Fibroblast of lung (primary cell): ENCODE results near the gene ING1. TPM values are rescaled to one million over a fixed set of nuclear protein-coding genes. Genes with fewer than 3 reads are reported as not detected.

Experiments used
- DNase-seq, 2 donors: peaks; one replicate each; pipeline versions ENCODE4 v3.0.0 to v3.0.0-alpha.2; 2010; ENCODE audit warnings: low read depth in 2 of 2
- H2AFZ ChIP-seq: 2 replicates; pipeline ENCODE4 v1.5.1; 2012; ENCODE audit warnings: low read length, control low read depth, inconsistent platforms
- H3K27ac ChIP-seq: 2 replicates; pipeline ENCODE4 v1.5.1; 2011; ENCODE audit warnings: low read length, control low read depth; ENCODE audit not compliant: insufficient read depth
- H3K27me3 ChIP-seq: 2 replicates; pipeline ENCODE4 v1.5.1; 2011; ENCODE audit warnings: mild to moderate bottlenecking, low read length; ENCODE audit not compliant: control insufficient read depth, insufficient read depth
- H3K36me3 ChIP-seq: 2 replicates; pipeline ENCODE4 v1.5.1; 2011; ENCODE audit warnings: low read length; ENCODE audit not compliant: control insufficient read depth, insufficient read depth
- H3K4me1 ChIP-seq: 2 replicates; pipeline ENCODE4 v1.5.1; 2011; ENCODE audit warnings: low read length; ENCODE audit not compliant: control insufficient read depth, insufficient read depth; ENCODE audit errors: extremely low read depth
- H3K4me2 ChIP-seq: 2 replicates; pipeline ENCODE4 v1.5.1; 2011; ENCODE audit warnings: low read length, control low read depth; ENCODE audit not compliant: insufficient read depth; ENCODE audit errors: extremely low read depth
- H3K4me3 ChIP-seq, 4 experiments: fragments of 200-600 bp in 1 of 4; sonication (generic) in 1 of 4; replicated peaks in 1 of 4; 2 replicates each; pipeline ENCODE4 v1.5.1; 2011 to 2016; ENCODE audit warnings: low read length in 4 of 4, low read depth in 3 of 4, mild to moderate bottlenecking in 3 of 4, control low read depth in 2 of 4, inconsistent platforms in 1 of 4, mixed read lengths in 1 of 4; ENCODE audit not compliant: insufficient read depth in 1 of 4; ENCODE audit errors: control extremely low read depth in 1 of 4
- H3K79me2 ChIP-seq: 2 replicates; pipeline ENCODE4 v1.5.1; 2012; ENCODE audit warnings: mild to moderate bottlenecking, low read length, inconsistent platforms; ENCODE audit not compliant: control insufficient read depth, insufficient read depth
- H3K9ac ChIP-seq: 2 replicates; pipeline ENCODE4 v1.5.1; 2011; ENCODE audit warnings: mild to moderate bottlenecking, low read length, control low read depth; ENCODE audit not compliant: insufficient read depth
- H3K9me3 ChIP-seq: 2 replicates; pipeline ENCODE4 v1.5.1; 2012; ENCODE audit warnings: low read depth, low read length; ENCODE audit not compliant: control insufficient read depth, insufficient read depth
- H4K20me1 ChIP-seq: 2 replicates; pipeline ENCODE4 v1.5.1; 2011; ENCODE audit warnings: low read length; ENCODE audit not compliant: control insufficient read depth, insufficient read depth; ENCODE audit errors: extremely low read depth
- EZH2 ChIP-seq: IDR thresholded peaks from 2 replicates; pipeline ENCODE4 v1.5.1; 2012; ENCODE audit warnings: low read length, control low read depth, mild to moderate bottlenecking; ENCODE audit errors: missing control alignments
- polyA plus RNA-seq, 2 donors: library from polyadenylated mRNA; depleted of rRNA in 1 of 2; stranded (reverse) in 1 of 2; unstranded in 1 of 2; fragments of >200 nt; gene quantifications; 2 replicates each; pipeline ENCODE4 v1.2.1, GENCODE V29; 2011 to 2012; ENCODE audit warnings: missing spikeins in 1 of 2
- total RNA-seq: library from RNA; depleted of rRNA; stranded (reverse); fragments of >200 nt; gene quantifications from 2 replicates; pipeline ENCODE4 v1.2.1, GENCODE V29; 2014
- TF ChIP-seq, protein P1 (sequence below), 2 donors: IDR thresholded peaks in 1 of 2; conservative IDR thresholded peaks in 1 of 2; 1 replicate in 1 of 2; 2 replicates in 1 of 2; pipeline ENCODE4 v1.5.1; 2011 to 2012; ENCODE audit warnings: low read length in 2 of 2, control low read depth in 1 of 2, inconsistent platforms in 1 of 2, low read depth in 1 of 2, mild to moderate bottlenecking in 1 of 2

Gene ING1
- total and polyA plus RNA-seq, 2 donors (not counting 1 experiment from before 2014, with no cell fraction given): 7.9 to 13.0 TPM

DNA sequence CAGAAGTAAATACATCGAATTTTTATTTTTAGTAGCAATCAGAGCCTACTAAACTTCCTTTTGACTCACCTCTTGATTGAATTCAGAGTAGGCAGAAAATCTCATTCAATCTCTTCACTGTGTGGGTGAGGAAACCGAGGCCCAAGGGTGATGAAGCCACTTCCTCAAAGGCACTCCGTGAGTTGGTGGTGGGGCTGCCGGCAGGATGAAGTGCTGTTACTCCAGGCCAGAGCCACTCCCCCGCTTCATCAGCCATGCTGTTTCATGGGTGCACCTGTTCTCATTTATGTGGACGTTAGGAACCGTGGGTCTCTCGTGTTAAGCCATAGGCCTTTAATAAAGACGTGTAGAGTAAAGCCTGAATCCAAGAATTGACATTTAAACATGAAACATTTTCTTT, 13.2 kb downstream of the ING1 start:
- peaks cover 1% of the 10 kb centered on the region for H3K79me2 ChIP-seq
- no peaks in the 10 kb centered on the region for H4K20me1 ChIP-seq
- H3K36me3 ChIP-seq: no peaks in the 10 kb centered on the region
- TF ChIP-seq EZH2: no peak
- TF ChIP-seq, protein P1, sequence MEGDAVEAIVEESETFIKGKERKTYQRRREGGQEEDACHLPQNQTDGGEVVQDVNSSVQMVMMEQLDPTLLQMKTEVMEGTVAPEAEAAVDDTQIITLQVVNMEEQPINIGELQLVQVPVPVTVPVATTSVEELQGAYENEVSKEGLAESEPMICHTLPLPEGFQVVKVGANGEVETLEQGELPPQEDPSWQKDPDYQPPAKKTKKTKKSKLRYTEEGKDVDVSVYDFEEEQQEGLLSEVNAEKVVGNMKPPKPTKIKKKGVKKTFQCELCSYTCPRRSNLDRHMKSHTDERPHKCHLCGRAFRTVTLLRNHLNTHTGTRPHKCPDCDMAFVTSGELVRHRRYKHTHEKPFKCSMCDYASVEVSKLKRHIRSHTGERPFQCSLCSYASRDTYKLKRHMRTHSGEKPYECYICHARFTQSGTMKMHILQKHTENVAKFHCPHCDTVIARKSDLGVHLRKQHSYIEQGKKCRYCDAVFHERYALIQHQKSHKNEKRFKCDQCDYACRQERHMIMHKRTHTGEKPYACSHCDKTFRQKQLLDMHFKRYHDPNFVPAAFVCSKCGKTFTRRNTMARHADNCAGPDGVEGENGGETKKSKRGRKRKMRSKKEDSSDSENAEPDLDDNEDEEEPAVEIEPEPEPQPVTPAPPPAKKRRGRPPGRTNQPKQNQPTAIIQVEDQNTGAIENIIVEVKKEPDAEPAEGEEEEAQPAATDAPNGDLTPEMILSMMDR (conservative IDR thresholded peaks at IDR 0.05 in 1 of 2, IDR thresholded peaks at IDR 0.05 in 1 of 2; ENCODE audit: low read depth in 1 of 2, low read length in 2 of 2): no peak
- no peaks in the 10 kb centered on the region for H3K4me1 ChIP-seq
- H3K4me3 ChIP-seq: no peak overlapping the region
- H3K27ac ChIP-seq: no peak overlapping the region
- no peak for DNase-seq
- no peaks in the 10 kb centered on the region for H3K27me3 ChIP-seq
- H3K9ac ChIP-seq: no peak overlapping the region
- no peaks in the 10 kb centered on the region for H3K9me3 ChIP-seq
- H3K4me2 ChIP-seq: no peak overlapping the region
- no peak overlapping the region for H2AFZ ChIP-seq

DNA sequence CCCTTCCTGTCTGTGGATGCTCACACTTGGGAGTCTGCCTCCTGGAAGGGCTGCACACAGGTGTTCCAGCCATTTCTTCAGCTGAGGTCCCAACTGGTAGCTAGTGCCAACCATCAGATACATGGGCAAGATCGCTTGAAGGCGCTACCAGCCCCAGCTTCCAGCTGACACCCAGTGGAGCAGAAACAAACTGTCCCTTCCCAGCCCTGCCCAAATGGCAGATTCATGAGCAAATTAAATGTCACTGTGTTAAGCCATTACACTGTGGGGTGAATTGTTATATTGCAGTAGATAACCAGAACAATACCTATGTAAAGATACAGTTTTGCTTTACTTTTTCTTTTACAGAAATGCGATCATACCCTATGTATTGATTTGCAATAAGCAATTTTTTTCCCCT, 17.6 kb downstream of the ING1 start:
- Histone ChIP-seq H3K36me3 (no peaks in the 10 kb centered on the region), H3K27ac (no peak overlapping the region), H3K4me3 (no peak overlapping the region), H3K4me2 (no peak overlapping the region), H2AFZ (no peak overlapping the region), H3K79me2 (no peaks in the 10 kb centered on the region), H3K9me3 (no peaks in the 10 kb centered on the region), H3K9ac (no peak overlapping the region), H3K4me1 (no peaks in the 10 kb centered on the region), H3K27me3 (no peaks in the 10 kb centered on the region), H4K20me1 (no peaks in the 10 kb centered on the region)
- TF ChIP-seq EZH2: no peak
- TF ChIP-seq, protein P1 (conservative IDR thresholded peaks at IDR 0.05 in 1 of 2, IDR thresholded peaks at IDR 0.05 in 1 of 2; ENCODE audit: low read depth in 1 of 2, low read length in 2 of 2): no peak
- DNase-seq: no peak

DNA sequence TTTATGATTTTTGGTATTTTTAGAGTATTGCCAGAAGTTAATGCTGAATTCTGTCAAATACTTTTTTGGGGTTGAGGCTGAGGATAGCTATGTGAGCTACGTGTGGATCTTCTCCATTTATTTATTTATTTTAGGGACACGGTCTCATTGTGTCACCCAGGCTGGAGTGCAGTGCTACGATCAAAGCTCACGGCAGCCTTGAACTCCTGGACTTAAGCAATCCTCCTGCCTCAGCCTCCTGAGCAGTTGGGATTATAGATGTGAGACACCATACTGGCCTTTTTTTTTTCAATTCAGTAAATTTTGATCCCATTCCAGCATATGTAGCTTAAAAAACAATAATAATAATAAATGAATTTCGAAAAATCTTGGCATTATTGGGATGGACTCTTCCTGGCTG, 21.1 kb downstream of the ING1 start:
- H3K9me3 ChIP-seq: no peaks in the 10 kb centered on the region
- H4K20me1 ChIP-seq: no peaks in the 10 kb centered on the region
- H3K27me3 ChIP-seq: no peaks in the 10 kb centered on the region
- H3K36me3 ChIP-seq: no peaks in the 10 kb centered on the region
- no peaks in the 10 kb centered on the region for H3K79me2 ChIP-seq
- H3K4me2 ChIP-seq: no peak overlapping the region
- H3K9ac ChIP-seq: no peak overlapping the region
- no peak overlapping the region for H3K27ac ChIP-seq
- DNase-seq: no peak
- H3K4me1 ChIP-seq: no peaks in the 10 kb centered on the region
- H2AFZ ChIP-seq: no peak overlapping the region
- TF ChIP-seq EZH2: no peak
- TF ChIP-seq, protein P1 (conservative IDR thresholded peaks at IDR 0.05 in 1 of 2, IDR thresholded peaks at IDR 0.05 in 1 of 2; ENCODE audit: low read depth in 1 of 2, low read length in 2 of 2): no peak
- no peak overlapping the region for H3K4me3 ChIP-seq
